Stomach (tissue), 9 donors: Measurements from ENCODE around the gene PRRC2C. TPM values are rescaled to one million over a fixed set of nuclear protein-coding genes. Genes with fewer than 3 reads are reported as not detected.

ENCODE experiments used
- DNase-seq, 2 donors: peaks; one replicate each; pipeline versions ENCODE4 v3.0.0 to v3.0.0-alpha.2; 2013 to 2019
- H3K27ac ChIP-seq, 5 donors: fragments of 200-600 bp in 4 of 5; sonication (generic) in 4 of 5; one replicate each; pipeline ENCODE4 v1.5.1; 2013 to 2019; ENCODE audit warnings: mild to moderate bottlenecking in 1 of 5, moderate library complexity in 1 of 5
- H3K27me3 ChIP-seq, 3 donors: fragments of 200-600 bp; sonication (generic); one replicate each; pipeline ENCODE4 v1.5.1; 2017 to 2019; ENCODE audit warnings: mixed run types in 1 of 3
- H3K36me3 ChIP-seq, 4 donors: fragments of 200-600 bp; sonication (generic); 1 replicate in 3 of 4; 2 replicates in 1 of 4; pipeline ENCODE4 v1.5.1; 2016 to 2019
- H3K4me1 ChIP-seq, 4 donors: fragments of 200-600 bp; sonication (generic); one replicate each; pipeline ENCODE4 v1.5.1; 2016 to 2019
- H3K4me3 ChIP-seq, 4 donors: fragments of 200-600 bp; sonication (generic) in 3 of 4; one replicate each; pipeline ENCODE4 v1.5.1; 2016 to 2019; ENCODE audit warnings: mild to moderate bottlenecking in 1 of 4
- H3K9me3 ChIP-seq, 4 donors: fragments of 200-600 bp; sonication (generic); one replicate each; pipeline ENCODE4 v1.5.1; 2016 to 2019
- EP300 ChIP-seq: sonication (generic); formaldehyde crosslinking; IDR thresholded peaks from one replicate; pipeline ENCODE4 v1.6.1; 2017; ENCODE audit warnings: antibody characterized with exemption
- POLR2A ChIP-seq, 4 donors: fragments of 450-650 bp; IDR thresholded peaks; one replicate each; pipeline ENCODE4 v1.6.1; 2016; ENCODE audit warnings: antibody characterized with exemption in 4 of 4, control low read depth in 2 of 4, mild to moderate bottlenecking in 1 of 4, moderate library complexity in 1 of 4
- POLR2AphosphoS5 ChIP-seq, 3 donors: sonication (generic); formaldehyde crosslinking; IDR thresholded peaks; one replicate each; pipeline ENCODE4 v1.6.1; 2016; ENCODE audit warnings: antibody characterized with exemption in 3 of 3
- WGBS, 5 donors: extraction: QIAGEN DNeasy Blood & Tissue Kit in 3 of 5; methylation state at CpG; one replicate each; pipeline versions ENCODE4 v1.1.5 to v1.1.7; 2013 to 2018; 5-methylcytosine and 5-hydroxymethylcytosine counted together
- intact Hi-C: fragments of 100-400 bp; cut with DNase I; formaldehyde crosslinking; loops from one replicate; pipeline ENCODE4 v1.15.1; 2023; ENCODE audit warnings: low total_unique reads
- polyA plus RNA-seq, 3 donors: library from polyadenylated mRNA; stranded (reverse); fragments of 200-250 nt; gene quantifications; one replicate each; pipeline ENCODE4 v1.2.3, GENCODE V29; 2013
- total RNA-seq, 5 donors: library from RNA; depleted of rRNA; stranded (reverse); fragments of >200 nt; gene quantifications; one replicate each; pipeline versions ENCODE4 v1.1.0 to v1.2.3, GENCODE V29; 2014 to 2016
- TF ChIP-seq, protein P1 (sequence below), 7 experiments: fragments of 450-650 bp in 4 of 7; fragments of 200-600 bp in 3 of 7; sonication (generic) in 3 of 7; IDR thresholded peaks; one replicate each; pipeline ENCODE4 v1.5.1; 2016 to 2019; ENCODE audit warnings: antibody characterized with exemption in 7 of 7, control low read depth in 2 of 7, mild to moderate bottlenecking in 1 of 7
- donor health status: healthy with polysubstance abuse.
- donor health status: Bipolar disorder and iron deficiency.
- donor health status: healthy.

The PRRC2C gene
- total and polyA plus RNA-seq, 8 donors: 19.0 to 404 (median 75.8) TPM

GRCh38 chr1:171500803-171501202 lies 15.5 kb downstream of the PRRC2C start:
- H3K36me3 ChIP-seq: no peaks in the 10 kb centered on the region
- no peaks in the 10 kb centered on the region for H3K9me3 ChIP-seq
- TF ChIP-seq POLR2AphosphoS5 (IDR thresholded peaks at IDR 0.05) (no peak), EP300 (no peak), POLR2A (IDR thresholded peaks at IDR 0.05) (no peak)
- TF ChIP-seq, protein P1, sequence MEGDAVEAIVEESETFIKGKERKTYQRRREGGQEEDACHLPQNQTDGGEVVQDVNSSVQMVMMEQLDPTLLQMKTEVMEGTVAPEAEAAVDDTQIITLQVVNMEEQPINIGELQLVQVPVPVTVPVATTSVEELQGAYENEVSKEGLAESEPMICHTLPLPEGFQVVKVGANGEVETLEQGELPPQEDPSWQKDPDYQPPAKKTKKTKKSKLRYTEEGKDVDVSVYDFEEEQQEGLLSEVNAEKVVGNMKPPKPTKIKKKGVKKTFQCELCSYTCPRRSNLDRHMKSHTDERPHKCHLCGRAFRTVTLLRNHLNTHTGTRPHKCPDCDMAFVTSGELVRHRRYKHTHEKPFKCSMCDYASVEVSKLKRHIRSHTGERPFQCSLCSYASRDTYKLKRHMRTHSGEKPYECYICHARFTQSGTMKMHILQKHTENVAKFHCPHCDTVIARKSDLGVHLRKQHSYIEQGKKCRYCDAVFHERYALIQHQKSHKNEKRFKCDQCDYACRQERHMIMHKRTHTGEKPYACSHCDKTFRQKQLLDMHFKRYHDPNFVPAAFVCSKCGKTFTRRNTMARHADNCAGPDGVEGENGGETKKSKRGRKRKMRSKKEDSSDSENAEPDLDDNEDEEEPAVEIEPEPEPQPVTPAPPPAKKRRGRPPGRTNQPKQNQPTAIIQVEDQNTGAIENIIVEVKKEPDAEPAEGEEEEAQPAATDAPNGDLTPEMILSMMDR (IDR thresholded peaks at IDR 0.05): no peak
- peaks cover 10 to 88% (median 49%) of the 10 kb centered on the region in 4 donors for H3K4me1 ChIP-seq
- no peak for DNase-seq
- H3K4me3 ChIP-seq: no peak overlapping the region
- no peak overlapping the region for H3K27ac ChIP-seq
- intact Hi-C loops: no loop called here
- 94 to 100% (median 96%) methylated on average over 4 of the region's 4 CpGs for WGBS, 5 donors
- H3K27me3 ChIP-seq: no peaks in the 10 kb centered on the region

- H3K36me3 ChIP-seq: no peaks in the 10 kb centered on the region
- no peak overlapping the region for H3K27ac ChIP-seq
- peaks cover 10 to 88% (median 51%) of the 10 kb centered on the region in 4 donors for H3K4me1 ChIP-seq
- TF ChIP-seq POLR2A (IDR thresholded peaks at IDR 0.05) (no peak), POLR2AphosphoS5 (IDR thresholded peaks at IDR 0.05) (no peak), EP300 (no peak)
- TF ChIP-seq, protein P1 (IDR thresholded peaks at IDR 0.05): no peak
- H3K4me3 ChIP-seq: no peak overlapping the region
- intact Hi-C loops: no loop called here
- no peaks in the 10 kb centered on the region for H3K27me3 ChIP-seq
- H3K9me3 ChIP-seq: no peaks in the 10 kb centered on the region
- no peak for DNase-seq
These were observed 16.1 kb downstream of the PRRC2C start for GRCh38 chr1:171501305-171502024.

- H3K4me1 ChIP-seq: peaks cover 16 to 88% (median 48%) of the 10 kb centered on the region in 4 donors
- no peaks in the 10 kb centered on the region for H3K27me3 ChIP-seq
- 9 to 44% (median 33%) methylated on average over 1 of the region's 1 CpG for WGBS, 5 donors
- DNase-seq: no peak
- no peak overlapping the region for H3K27ac ChIP-seq
- intact Hi-C loops: no loop called here
- TF ChIP-seq POLR2A (IDR thresholded peaks at IDR 0.05) (no peak), POLR2AphosphoS5 (IDR thresholded peaks at IDR 0.05) (no peak), EP300 (no peak)
- TF ChIP-seq, protein P1 (IDR thresholded peaks at IDR 0.05): no peak
- no peak overlapping the region for H3K4me3 ChIP-seq
- no peaks in the 10 kb centered on the region for H3K36me3 ChIP-seq
- H3K9me3 ChIP-seq: no peaks in the 10 kb centered on the region
These were observed 21.4 kb downstream of the PRRC2C start for GRCh38 chr1:171506525-171507304.

- Histone ChIP-seq H3K27me3 (no peaks in the 10 kb centered on the region), H3K27ac (no peak overlapping the region), H3K4me3 (no peak overlapping the region), H3K4me1 (peaks cover 16 to 88% (median 44%) of the 10 kb centered on the region in 4 donors), H3K36me3 (no peaks in the 10 kb centered on the region), H3K9me3 (no peaks in the 10 kb centered on the region)
- 84 to 92% (median 87%) methylated on average over 4 of the region's 4 CpGs for WGBS, 5 donors
- TF ChIP-seq, protein P1 (IDR thresholded peaks at IDR 0.05): no peak
- TF ChIP-seq POLR2A (IDR thresholded peaks at IDR 0.05) (no peak), POLR2AphosphoS5 (IDR thresholded peaks at IDR 0.05) (no peak), EP300 (no peak)
- intact Hi-C loops: no loop called here
- no peak for DNase-seq
These were observed 22.1 kb downstream of the PRRC2C start for GRCh38 chr1:171507435-171507834.
